T-helper 1 cell treated with Interleukin-12 subunit alpha and Interleukin-12 subunit beta and Interleukin-4 antibody, amounts not matched to agents 30 ng/mL and 1 ng/mL, for 36 hours (primary cell): ENCODE results near the gene ATF7IP. TPM values are rescaled to one million over a fixed set of nuclear protein-coding genes. Genes with fewer than 3 reads are reported as not detected.

ENCODE experiments used
- total RNA-seq: library from RNA; stranded (reverse); gene quantifications from 2 replicates; pipeline ENCODE4 v1.2.3, GENCODE V29; 2022

Gene ATF7IP
- total RNA-seq, 1 donor from 2014 or later = 105 TPM

Other genes starting within 250 kb of the ATF7IP start
- gene PLBD1, start 202.2 kb downstream of the ATF7IP start, total RNA-seq = not detected in 2 replicates